ENCODE results near the gene COA1. TPM values are rescaled to one million over a fixed set of nuclear protein-coding genes. Genes with fewer than 3 reads are reported as not detected.

The COA1 gene
- total and polyA plus RNA-seq, 9 of the 15 experiments (the other 6 are each of a cell fraction or from before 2014, with no cell fraction given): 98.9 to 463 (median 181) TPM

DNA sequence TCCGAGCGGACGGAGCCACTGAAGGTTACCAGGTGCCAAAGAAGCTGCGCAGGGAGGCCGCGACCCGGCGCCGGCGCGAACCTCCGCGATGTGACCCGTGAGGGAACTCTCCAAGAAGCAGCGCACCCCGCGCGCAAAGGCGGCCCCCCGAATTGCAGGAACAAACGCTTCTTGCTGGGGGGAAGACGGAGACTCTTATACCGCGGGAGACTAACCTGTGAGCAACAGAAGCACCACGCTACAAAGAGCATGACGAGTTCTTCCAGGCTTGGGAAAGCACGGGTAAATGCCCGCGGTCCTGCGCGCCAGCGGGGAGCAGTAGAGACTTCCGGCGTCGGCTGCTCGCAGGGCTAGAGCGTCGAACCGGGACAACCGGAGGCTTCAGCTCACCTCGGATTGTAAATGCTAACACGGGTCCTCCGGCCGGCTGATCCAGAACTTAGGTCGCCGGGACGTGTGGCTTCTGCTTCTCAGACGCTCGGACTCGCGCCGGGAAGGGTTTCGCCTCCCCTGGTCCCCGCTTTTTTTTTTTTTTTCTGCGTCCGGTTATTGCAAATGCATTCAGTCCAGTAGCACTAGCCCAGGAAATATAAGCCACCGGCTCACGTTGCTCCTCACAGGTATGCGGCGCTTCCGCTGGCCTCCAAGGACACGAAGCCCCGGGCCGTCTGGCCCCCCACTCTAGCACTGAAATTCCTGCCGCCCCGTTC, at the start of gene COA1 (continued):
- TF ChIP-seq HOXB6 (CRISPR knock-in tag; IDR thresholded peaks at IDR 0.05; ENCODE audit: borderline replicate concordance) (no peak), ETS2 (tag; IDR thresholded peaks at IDR 0.05; ENCODE audit: borderline replicate concordance, poor library complexity, severe bottlenecking) (no peak), PTRF (tag; IDR thresholded peaks at IDR 0.05) (no peak), SRSF1 (IDR thresholded peaks at IDR 0.05; ENCODE audit: low read depth, low read length) (no peak), RBM39 (optimal IDR thresholded peaks at IDR 0.05; ENCODE audit: low read depth, low read length) (no peak), ZNF217 (CRISPR knock-in tag; IDR thresholded peaks at IDR 0.05) (no peak), CHD1 (IDR thresholded peaks at IDR 0.05; ENCODE audit: low read length) (no peak), ZFP36 (IDR thresholded peaks at IDR 0.05; ENCODE audit: low read depth, low read length, partially characterized antibody) (no peak), CBX5 (IDR thresholded peaks at IDR 0.05; ENCODE audit: borderline replicate concordance, low read depth) (no peak), GATAD2B (IDR thresholded peaks at IDR 0.05; ENCODE audit: borderline replicate concordance) (no peak), ZNF507 (tag; conservative IDR thresholded peaks at IDR 0.05) (no peak), CCNT2 (IDR thresholded peaks at IDR 0.05; ENCODE audit: borderline replicate concordance, extremely low read depth, insufficient read length, low read depth, low read length) (peak; percentile 76), ATF7 (IDR thresholded peaks at IDR 0.05) (peak; percentile 71), HDAC6 (IDR thresholded peaks at IDR 0.05; ENCODE audit: low read depth, low read length) (no peak), CSDE1 (IDR thresholded peaks at IDR 0.05) (no peak), TSHZ1 (CRISPR knock-in tag; IDR thresholded peaks at IDR 0.05) (no peak), HNRNPLL (IDR thresholded peaks at IDR 0.05; ENCODE audit: low read depth, low read length, poor library complexity, severe bottlenecking) (peak; percentile 60), EGR1 (conservative IDR thresholded peaks at IDR 0.05) (peak; percentile 49), BCL6 (CRISPR knock-in tag; IDR thresholded peaks at IDR 0.05) (no peak), NR3C1 (CRISPR knock-in tag; IDR thresholded peaks at IDR 0.05) (no peak), ZNF41 (CRISPR knock-in tag; conservative IDR thresholded peaks at IDR 0.05) (no peak)
- TF ChIP-seq, protein P1, sequence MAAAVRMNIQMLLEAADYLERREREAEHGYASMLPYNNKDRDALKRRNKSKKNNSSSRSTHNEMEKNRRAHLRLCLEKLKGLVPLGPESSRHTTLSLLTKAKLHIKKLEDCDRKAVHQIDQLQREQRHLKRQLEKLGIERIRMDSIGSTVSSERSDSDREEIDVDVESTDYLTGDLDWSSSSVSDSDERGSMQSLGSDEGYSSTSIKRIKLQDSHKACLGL (CRISPR knock-in tag; IDR thresholded peaks at IDR 0.05; ENCODE audit: borderline replicate concordance, poor library complexity, severe bottlenecking): no peak
- TF ChIP-seq, protein P2, sequence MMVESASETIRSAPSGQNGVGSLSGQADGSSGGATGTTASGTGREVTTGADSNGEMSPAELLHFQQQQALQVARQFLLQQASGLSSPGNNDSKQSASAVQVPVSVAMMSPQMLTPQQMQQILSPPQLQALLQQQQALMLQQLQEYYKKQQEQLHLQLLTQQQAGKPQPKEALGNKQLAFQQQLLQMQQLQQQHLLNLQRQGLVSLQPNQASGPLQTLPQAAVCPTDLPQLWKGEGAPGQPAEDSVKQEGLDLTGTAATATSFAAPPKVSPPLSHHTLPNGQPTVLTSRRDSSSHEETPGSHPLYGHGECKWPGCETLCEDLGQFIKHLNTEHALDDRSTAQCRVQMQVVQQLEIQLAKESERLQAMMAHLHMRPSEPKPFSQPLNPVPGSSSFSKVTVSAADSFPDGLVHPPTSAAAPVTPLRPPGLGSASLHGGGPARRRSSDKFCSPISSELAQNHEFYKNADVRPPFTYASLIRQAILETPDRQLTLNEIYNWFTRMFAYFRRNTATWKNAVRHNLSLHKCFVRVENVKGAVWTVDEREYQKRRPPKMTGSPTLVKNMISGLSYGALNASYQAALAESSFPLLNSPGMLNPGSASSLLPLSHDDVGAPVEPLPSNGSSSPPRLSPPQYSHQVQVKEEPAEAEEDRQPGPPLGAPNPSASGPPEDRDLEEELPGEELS (CRISPR knock-in tag; IDR thresholded peaks at IDR 0.05; ENCODE audit: borderline replicate concordance): 0 out of 2 replicates have a peak, but pooled peaks have one; percentile 70
